HG02973 (cell line): ENCODE data around the gene DEFB118.
"Not testable (repeated sequence)": the region's sequence is repeated elsewhere in the genome, so short reads cannot be mapped to it uniquely, and the experiment has no call there.

Source experiments
- ATAC-seq: cut with Tn5 transposase; IDR thresholded peaks from one replicate; pipeline ENCODE4 v1.9.1; 2021; ENCODE audit warnings: moderate library complexity; ENCODE audit not compliant: unreplicated experiment

DEFB118 gene, protein sequence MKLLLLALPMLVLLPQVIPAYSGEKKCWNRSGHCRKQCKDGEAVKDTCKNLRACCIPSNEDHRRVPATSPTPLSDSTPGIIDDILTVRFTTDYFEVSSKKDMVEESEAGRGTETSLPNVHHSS

GRCh38 chr20:31368301-31368700 is at the start of gene DEFB118:
TSS of gene DEFB118 (plus strand) at chr20:31368601. CDS start at chr20:31368651, 50 bp downstream.
- ATAC-seq: no peak

- no peak for ATAC-seq
Observed at GRCh38 chr20:31322504-31322903, 45.9 kb upstream of the DEFB118 start.

GRCh38 chr20:31330893-31331292 is 37.5 kb upstream of the DEFB118 start:
- ATAC-seq: no peak

DNA sequence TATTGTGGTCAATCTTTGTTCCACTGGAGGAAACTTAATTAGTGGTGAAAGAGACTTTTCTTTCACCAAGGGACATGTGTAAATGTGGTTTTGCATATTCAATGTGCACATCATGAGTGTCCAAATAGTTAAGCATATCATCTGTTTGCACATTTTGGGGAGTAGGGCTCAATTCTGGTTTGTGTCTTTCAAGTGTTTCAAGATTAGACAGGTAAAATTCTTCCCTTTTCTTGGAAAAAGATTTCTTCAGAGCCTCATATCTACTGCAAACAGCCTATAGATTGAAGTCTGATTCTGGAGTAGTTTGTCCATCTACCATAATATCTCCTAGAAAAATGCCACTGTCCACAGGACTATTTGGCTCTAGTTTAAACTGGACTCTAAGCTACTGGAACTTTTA is 26.9 kb upstream of the DEFB118 start:
- no peak for ATAC-seq

- no peak for ATAC-seq
Observed at GRCh38 chr20:31355981-31356380, 12.4 kb upstream of the DEFB118 start.

GRCh38 chr20:31363295-31363694 is 5.1 kb upstream of the DEFB118 start:
- ATAC-seq: no peak

DNA sequence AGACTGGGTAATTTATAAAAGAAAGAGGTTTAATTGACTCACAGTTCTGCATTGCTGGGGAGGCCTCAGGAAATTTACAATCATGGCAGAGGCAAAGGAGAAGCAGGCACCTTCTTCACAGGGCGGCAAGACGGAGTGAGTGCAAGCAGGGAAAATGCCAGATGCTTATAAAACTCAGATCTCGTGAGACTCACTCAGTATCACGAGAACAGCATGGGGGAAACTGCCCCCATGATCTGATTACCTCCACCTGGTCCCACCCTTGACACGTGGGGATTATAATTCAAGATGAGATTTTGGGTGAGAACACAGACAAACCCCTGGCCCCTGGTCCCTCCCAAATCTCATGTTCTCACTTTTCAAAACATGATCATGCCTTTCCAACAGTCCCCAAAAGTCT is 4.1 kb upstream of the DEFB118 start:
- not testable (repeated sequence) for ATAC-seq

GRCh38 chr20:31374346-31374745 is 5.9 kb downstream of the DEFB118 start:
- ATAC-seq: no peak

DNA sequence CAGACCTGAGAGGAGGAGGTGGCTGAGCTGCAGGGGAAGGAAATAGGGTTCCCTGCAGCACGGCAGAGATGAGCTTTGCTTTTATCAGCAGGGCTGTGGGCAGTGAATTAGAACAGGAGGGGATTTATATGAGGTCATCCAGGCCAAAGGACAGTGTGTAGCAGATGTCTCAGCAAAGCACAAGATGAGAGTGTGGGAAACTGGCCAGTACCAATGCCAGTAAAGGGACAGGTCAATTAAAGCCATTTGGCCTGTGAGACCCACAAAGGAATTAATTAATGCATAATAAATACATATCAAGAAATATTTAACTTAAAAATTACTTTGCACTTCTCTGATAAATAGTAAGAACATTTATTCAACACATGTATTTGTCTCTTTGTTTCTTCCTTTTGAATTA is 22.1 kb downstream of the DEFB118 start, which contains the start of gene DEFB119:
Gene DEFB119 (minus strand): TSS at position 101 of the 400 bp plus-strand sequence. CDS start 107 bp downstream, outside the sequence.
- ATAC-seq: no peak

DNA sequence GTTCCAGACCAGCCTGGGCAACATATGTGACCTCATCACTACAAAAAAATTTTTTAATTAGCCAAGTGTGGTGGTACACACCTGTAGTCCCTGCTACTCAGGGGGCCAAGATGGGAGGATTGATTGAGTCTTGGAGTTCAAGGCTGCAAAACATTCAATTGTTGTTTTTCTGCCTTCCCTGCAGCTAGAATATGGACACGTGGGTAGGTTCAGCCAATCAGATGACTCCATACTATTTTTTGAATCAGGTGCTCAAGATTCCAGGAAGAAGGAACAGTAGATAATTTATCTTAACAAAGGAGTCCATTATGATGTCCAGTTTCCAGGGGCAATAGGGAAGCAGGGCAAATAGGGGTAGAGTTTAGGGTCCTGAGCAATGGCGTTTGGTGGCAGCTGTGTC is 24.4 kb downstream of the DEFB118 start:
- ATAC-seq: no peak

GRCh38 chr20:31394900-31395299 is 26.5 kb downstream of the DEFB118 start:
- ATAC-seq: no peak

DNA sequence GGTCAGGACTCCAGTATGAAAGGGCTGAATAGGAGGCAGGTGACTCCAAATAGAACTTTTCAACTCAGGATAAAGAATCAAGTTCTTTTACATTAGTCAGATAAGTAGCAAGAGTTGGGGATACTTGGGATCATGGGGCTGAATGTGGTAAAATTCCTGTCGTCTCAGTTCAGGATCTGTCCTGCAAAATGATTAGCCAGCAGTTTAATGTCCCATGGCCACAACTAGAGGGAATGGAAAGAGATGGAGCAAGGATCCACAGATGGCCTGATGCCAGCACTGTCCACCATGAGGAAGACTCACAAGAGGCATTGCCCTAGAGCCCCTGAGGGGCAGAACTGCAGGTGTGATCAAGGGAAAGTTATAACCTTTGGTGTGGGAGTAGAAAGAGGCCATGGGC is 35.5 kb downstream of the DEFB118 start:
- ATAC-seq: no peak

GRCh38 chr20:31406115-31406514 is 37.7 kb downstream of the DEFB118 start, which contains the start of gene DEFB121:
TSS of gene DEFB121 (minus strand) at chr20:31406215. CDS start at chr20:31406152, 63 bp downstream.
- no peak for ATAC-seq

DNA sequence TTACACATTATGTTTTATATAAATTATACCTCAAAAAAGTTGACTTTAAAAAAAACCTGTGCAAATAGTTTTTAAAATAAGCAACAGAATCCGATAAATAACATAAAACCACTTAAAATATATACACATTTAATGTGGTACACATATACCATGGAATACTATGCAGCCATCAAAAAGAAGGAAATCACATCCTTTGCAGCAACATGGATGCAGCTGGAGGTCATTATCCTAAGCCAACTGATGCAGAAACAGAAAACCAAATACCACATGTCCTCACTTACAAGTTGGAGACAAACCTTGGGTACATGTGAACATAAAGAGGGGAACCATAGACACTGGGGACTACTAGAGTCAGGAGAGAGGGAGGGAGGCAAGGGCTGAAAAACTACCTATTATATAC is 41.6 kb downstream of the DEFB118 start:
- ATAC-seq: no peak

DNA sequence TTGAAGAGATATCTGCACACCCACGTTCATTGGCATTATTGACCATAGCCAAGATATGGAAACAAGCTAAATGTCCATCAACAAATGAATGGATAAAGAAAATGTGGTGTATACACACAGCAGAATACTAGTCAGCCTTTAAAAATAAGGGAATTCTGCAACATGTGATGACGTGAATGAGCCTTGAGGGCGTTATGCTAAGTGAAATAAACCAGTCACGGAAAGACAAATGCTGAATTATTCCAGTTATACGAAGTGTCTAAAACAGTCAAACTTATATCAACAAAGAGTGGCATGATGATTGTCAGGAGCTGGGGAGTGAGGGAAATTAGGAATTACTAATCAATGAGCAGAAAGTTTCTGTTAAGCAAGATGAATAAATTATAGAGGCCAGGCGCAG is 46.0 kb downstream of the DEFB118 start:
- no peak for ATAC-seq

- ATAC-seq: no peak
Observed at GRCh38 chr20:31415653-31416052, 47.3 kb downstream of the DEFB118 start.

GRCh38 chr20:31418307-31418706 is 49.9 kb downstream of the DEFB118 start:
- ATAC-seq: no peak
